Lower leg skin (tissue), 3 donors: Measurements from ENCODE around the gene SRMS.

Source experiments
- CTCF ChIP-seq, 3 donors: fragments of 450-650 bp; IDR thresholded peaks; one replicate each; pipeline ENCODE4 v1.5.1; 2016; ENCODE audit warnings: antibody characterized with exemption in 3 of 3, mild to moderate bottlenecking in 3 of 3, moderate library complexity in 2 of 3
- POLR2A ChIP-seq, 2 donors: fragments of 450-650 bp; IDR thresholded peaks; one replicate each; pipeline ENCODE4 v1.6.1; 2016 to 2017; ENCODE audit warnings: antibody characterized with exemption in 2 of 2, mild to moderate bottlenecking in 1 of 2, moderate library complexity in 1 of 2

GRCh38 chr20:63504642-63505041, 42.9 kb downstream of the SRMS start:
- TF ChIP-seq CTCF (IDR thresholded peaks at IDR 0.05), result no peak
- no peak for TF ChIP-seq POLR2A (IDR thresholded peaks at IDR 0.05)
